Right cardiac atrium (tissue), 5 donors: ENCODE data around the gene CXCL10. TPM values are rescaled to one million over a fixed set of nuclear protein-coding genes. Genes with fewer than 3 reads are reported as not detected.
"Not testable (repeated sequence)": the region's sequence is repeated elsewhere in the genome, so short reads cannot be mapped to it uniquely, and the experiment has no call there.

Experiments
- ATAC-seq, 2 donors: fragments of 200-7000 bp; cut with Tn5 transposase; one replicate each; pipeline versions ENCODE4 v1.8.0 to v1.9.1; 2020; ENCODE audit warnings: moderate library complexity in 2 of 2, mild to moderate bottlenecking in 1 of 2
- DNase-seq, 3 donors: peaks; one replicate each; pipeline ENCODE4 v3.0.0-alpha.2; 2020
- H3K27ac ChIP-seq: one replicate; pipeline ENCODE4 v1.5.1; 2013; ENCODE audit warnings: mild to moderate bottlenecking, low read length, control low read depth, moderate library complexity
- H3K27me3 ChIP-seq: one replicate; pipeline ENCODE4 v1.6.1; 2013; ENCODE audit not compliant: control insufficient read depth, insufficient read depth
- H3K4me1 ChIP-seq: one replicate; pipeline ENCODE4 v1.6.1; 2013; ENCODE audit warnings: low read length; ENCODE audit not compliant: control insufficient read depth, insufficient read depth
- H3K4me3 ChIP-seq: one replicate; pipeline ENCODE4 v1.5.1; 2013; ENCODE audit warnings: low read length, control low read depth
- H3K9me3 ChIP-seq: one replicate; pipeline ENCODE4 v1.6.1; 2013; ENCODE audit warnings: low read length; ENCODE audit not compliant: control insufficient read depth
- WGBS: extraction: QIAGEN DNeasy Blood & Tissue Kit; methylation state at CpG from one replicate; pipeline ENCODE4 v1.1.7; 2013; 5-methylcytosine and 5-hydroxymethylcytosine counted together
- intact Hi-C, 4 donors: fragments of 100-400 bp; cut with DNase I; formaldehyde crosslinking; loops; one replicate each; pipeline versions ENCODE4 v1.11.0 to v1.14.0; 2022 to 2023
- polyA plus RNA-seq: library from polyadenylated mRNA; stranded (reverse); fragments of 200-250 nt; gene quantifications from one replicate; pipeline ENCODE4 v1.2.3, GENCODE V29; 2013
- total RNA-seq, 4 donors: library from RNA; stranded (reverse); fragmentation: NEBNext Ultra II Directional; extraction: Animal tissue kit (Norgen Biotek cat#: 25700); gene quantifications; one replicate each; pipeline ENCODE4 v1.2.1, GENCODE V29; 2021
- donor health status: healthy with polysubstance abuse.
- donor health status: DM: no; HTN: yes; CAD: no.
- donor health status: DM: no; HTN: no; CAD: no.
- donor health status: DM: no; HTN: yes; CAD: no; lungs with severe emphysema.
- donor health status: DM: yes; HTN: yes; CAD: no.

Gene CXCL10
- total and polyA plus RNA-seq, 5 donors = 0.18 to 0.46 (median 0.32) TPM; not detected in 2

GRCh38 chr4:76055016-76055415 is 31.7 kb upstream of the CXCL10 start:
- Histone ChIP-seq H3K4me3 (no peak overlapping the region), H3K4me1 (no peaks in the 10 kb centered on the region), H3K27ac (no peak overlapping the region), H3K9me3 (no peaks in the 10 kb centered on the region), H3K27me3 (no peaks in the 10 kb centered on the region)
- DNase-seq (no peak), ATAC-seq (no peak)
- intact Hi-C loops = no loop called here
- 75% methylated on average over 2 of the region's 2 CpGs for WGBS

GRCh38 chr4:76053730-76054129 is 30.4 kb upstream of the CXCL10 start:
- intact Hi-C loops = no loop called here
- no peaks in the 10 kb centered on the region for H3K9me3 ChIP-seq
- ATAC-seq (no peak), DNase-seq (no peak)
- no peak overlapping the region for H3K27ac ChIP-seq
- WGBS = 32% methylated on average over 4 of the region's 4 CpGs
- H3K4me3 ChIP-seq = no peak overlapping the region
- no peaks in the 10 kb centered on the region for H3K27me3 ChIP-seq
- H3K4me1 ChIP-seq = no peaks in the 10 kb centered on the region

GRCh38 chr4:76050560-76051050 is 27.3 kb upstream of the CXCL10 start:
- DNase-seq = peak in 1 of 3 donors; percentile 35
- H3K27ac ChIP-seq, H3K9me3 ChIP-seq, H3K4me3 ChIP-seq, ATAC-seq, intact Hi-C loops, H3K27me3 ChIP-seq, H3K4me1 ChIP-seq: not testable (repeated sequence)
- whole genome bisulfite sequencing = 94% methylated on average over 27 of the region's 27 CpGs

- H3K4me1 ChIP-seq, ATAC-seq, H3K27ac ChIP-seq, H3K27me3 ChIP-seq, intact Hi-C loops, DNase-seq, H3K4me3 ChIP-seq, H3K9me3 ChIP-seq: not testable (repeated sequence)
- 86% methylated on average over 17 of the region's 17 CpGs for WGBS
Observed at GRCh38 chr4:76049860-76050416, 26.6 kb upstream of the CXCL10 start.

- H3K4me3 ChIP-seq, H3K27ac ChIP-seq, intact Hi-C loops, H3K9me3 ChIP-seq, H3K27me3 ChIP-seq, DNase-seq, ATAC-seq, H3K4me1 ChIP-seq: not testable (repeated sequence)
- WGBS = 78% methylated on average over 4 of the region's 4 CpGs
Observed at GRCh38 chr4:76044686-76045085, 21.4 kb upstream of the CXCL10 start.

GRCh38 chr4:76043306-76043705 is 20.0 kb upstream of the CXCL10 start:
- H3K4me1 ChIP-seq = not testable (repeated sequence)

GRCh38 chr4:76042241-76042998 is 19.1 kb upstream of the CXCL10 start:
- DNase-seq, H3K27me3 ChIP-seq, ATAC-seq, H3K4me3 ChIP-seq, H3K4me1 ChIP-seq, H3K9me3 ChIP-seq, intact Hi-C loops, H3K27ac ChIP-seq: not testable (repeated sequence)
- 81% methylated on average over 16 of the region's 18 CpGs for WGBS

More at GRCh38 chr4:76043306-76043705, 20.0 kb upstream of the CXCL10 start:
- DNase-seq, H3K4me3 ChIP-seq, H3K9me3 ChIP-seq, ATAC-seq, H3K27me3 ChIP-seq, intact Hi-C loops, H3K27ac ChIP-seq: not testable (repeated sequence)
- 97% methylated on average over 18 of the region's 18 CpGs for WGBS

GRCh38 chr4:76036855-76037254 is 13.6 kb upstream of the CXCL10 start:
- Histone ChIP-seq H3K27ac (no peak overlapping the region), H3K4me1 (no peaks in the 10 kb centered on the region), H3K27me3 (no peaks in the 10 kb centered on the region), H3K9me3 (no peaks in the 10 kb centered on the region), H3K4me3 (no peak overlapping the region)
- ATAC-seq (no peak), DNase-seq (no peak)
- intact Hi-C loops = no loop called here
- 90% methylated on average over 3 of the region's 3 CpGs for WGBS

GRCh38 chr4:76035799-76036380 is 12.6 kb upstream of the CXCL10 start, which contains the start of gene CXCL11:
TSS of gene CXCL11 (minus strand) at chr4:76036070. CDS start at chr4:76035987, 83 bp downstream.
- Histone ChIP-seq H3K27ac (no peak within 1 kb of the TSS), H3K4me3 (no peak within 1 kb of the TSS), H3K9me3 (no peaks in the 10 kb centered on the region), H3K4me1 (no peaks in the 10 kb centered on the region), H3K27me3 (no peaks in the 10 kb centered on the region)
- WGBS = 61% methylated on average over 2 of the region's 2 CpGs
- ATAC-seq = no peak
- no peak for DNase-seq
- intact Hi-C loops = no loop called here

- no peak for ATAC-seq
- DNase-seq = no peak
- WGBS = 64% methylated on average over 3 of the region's 3 CpGs
- intact Hi-C loops = no loop called here
- Histone ChIP-seq H3K27me3 (no peaks in the 10 kb centered on the region), H3K4me3 (no peak overlapping the region), H3K27ac (no peak overlapping the region), H3K4me1 (no peaks in the 10 kb centered on the region), H3K9me3 (no peaks in the 10 kb centered on the region)
Observed at GRCh38 chr4:76035141-76035540, 11.8 kb upstream of the CXCL10 start.

GRCh38 chr4:76029300-76029699 is 6.0 kb upstream of the CXCL10 start:
- Histone ChIP-seq H3K9me3 (no peaks in the 10 kb centered on the region), H3K4me3 (no peak overlapping the region), H3K27me3 (no peaks in the 10 kb centered on the region), H3K27ac (no peak overlapping the region), H3K4me1 (no peaks in the 10 kb centered on the region)
- 75% methylated on average over 2 of the region's 2 CpGs for WGBS
- intact Hi-C loops = no loop called here
- ATAC-seq = no peak
- DNase-seq = no peak
